GM06990 (cell line): Measurements from ENCODE around the gene ANGPTL8.
A peak's percentile ranks its signal among the peaks of the same experiment; 100 is the strongest.

Experiments used
- DNase-seq: peaks from one replicate; pipeline ENCODE4 v3.0.0-alpha.2; 2011; ENCODE audit not compliant: insufficient read length; ENCODE audit errors: extremely low read depth
- H3K27me3 ChIP-seq: replicated peaks from 2 replicates; pipeline ENCODE4 v1.6.0; 2011; ENCODE audit warnings: low read length; ENCODE audit not compliant: control insufficient read depth, insufficient read depth
- H3K36me3 ChIP-seq: 2 replicates; pipeline ENCODE4 v1.5.1; 2011; ENCODE audit warnings: low read length; ENCODE audit not compliant: control insufficient read depth, insufficient read depth
- H3K4me3 ChIP-seq: replicated peaks from 2 replicates; pipeline ENCODE4 v1.5.1; 2011; ENCODE audit warnings: low read depth, mild to moderate bottlenecking, control low read depth, low read length
- CTCF ChIP-seq: IDR thresholded peaks from 2 replicates; pipeline ENCODE4 v1.5.1; 2011; ENCODE audit warnings: low read length, control low read depth, mild to moderate bottlenecking, inconsistent platforms; ENCODE audit not compliant: insufficient read depth, poor library complexity, severe bottlenecking

The ANGPTL8 gene

GRCh38 chr19:11239377-11240000 is at the start of gene ANGPTL8:
Gene ANGPTL8, plus strand, starts transcription at chr19:11239619. Its CDS starts 19 bp downstream, at chr19:11239638.
- H3K4me3 ChIP-seq, result no peak within 1 kb of the TSS
- H3K36me3 ChIP-seq, result no peaks in the 10 kb centered on the region; the same call in none of the 2 replicates
- no peak for TF ChIP-seq CTCF
- H3K27me3 ChIP-seq, result no peaks in the 10 kb centered on the region
- no peak for DNase-seq

- no peak overlapping the region for H3K4me3 ChIP-seq
- H3K36me3 ChIP-seq, result no peaks in the 10 kb centered on the region
- H3K27me3 ChIP-seq, result no peaks in the 10 kb centered on the region
- DNase-seq, result no peak
- TF ChIP-seq CTCF, result no peak
These were observed 48.9 kb upstream of the ANGPTL8 start for GRCh38 chr19:11190501-11190900.

GRCh38 chr19:11191273-11191755 is 48.1 kb upstream of the ANGPTL8 start:
- Histone ChIP-seq H3K36me3 (no peaks in the 10 kb centered on the region), H3K27me3 (no peaks in the 10 kb centered on the region), H3K4me3 (no peak overlapping the region)
- no peak for TF ChIP-seq CTCF
- peak; percentile 49 for DNase-seq

- peak; percentile 60 for DNase-seq
- Histone ChIP-seq H3K4me3 (no peak overlapping the region), H3K36me3 (no peaks in the 10 kb centered on the region), H3K27me3 (no peaks in the 10 kb centered on the region)
- TF ChIP-seq CTCF, result no peak
These were observed 47.5 kb upstream of the ANGPTL8 start for GRCh38 chr19:11191934-11192333.

- TF ChIP-seq CTCF, result no peak
- Histone ChIP-seq H3K36me3 (no peaks in the 10 kb centered on the region), H3K4me3 (no peak overlapping the region), H3K27me3 (no peaks in the 10 kb centered on the region)
- no peak for DNase-seq
These were observed 46.2 kb upstream of the ANGPTL8 start for GRCh38 chr19:11192957-11193939.
